Neural cell (in vitro differentiated cells): Measurements from ENCODE around the gene ERLIN1.

Experiments used
- EP300 ChIP-seq: fragments of 450-650 bp; conservative IDR thresholded peaks from 2 replicates; pipeline ENCODE4 v1.6.1; 2014; ENCODE audit warnings: antibody characterized with exemption, mild to moderate bottlenecking, moderate library complexity; ENCODE audit not compliant: poor library complexity, severe bottlenecking
- EZH2 ChIP-seq: fragments of 200-600, 300-800 bp; shearing (Covaris generic), sonication (generic); IDR thresholded peaks from 2 replicates; pipeline ENCODE4 v1.6.1; 2014; ENCODE audit warnings: antibody characterized with exemption, low read length, borderline replicate concordance, mild to moderate bottlenecking; ENCODE audit not compliant: insufficient read depth, poor library complexity, severe bottlenecking
- MXI1 ChIP-seq: fragments of 450-650 bp; conservative IDR thresholded peaks from 2 replicates; pipeline ENCODE4 v1.6.1; 2014; ENCODE audit warnings: antibody characterized with exemption, mild to moderate bottlenecking; ENCODE audit not compliant: poor library complexity, severe bottlenecking
- POLR2AphosphoS5 ChIP-seq: IDR thresholded peaks from 2 replicates; pipeline ENCODE4 v1.6.1; 2012
- RAD21 ChIP-seq: fragments of 450-650 bp; conservative IDR thresholded peaks from 2 replicates; pipeline ENCODE4 v1.6.1; 2014; ENCODE audit warnings: antibody characterized with exemption, mild to moderate bottlenecking, moderate library complexity
- SMC3 ChIP-seq: fragments of 450-650 bp; conservative IDR thresholded peaks from 2 replicates; pipeline ENCODE4 v1.6.1; 2014; ENCODE audit warnings: antibody characterized with exemption, mild to moderate bottlenecking, moderate library complexity; ENCODE audit not compliant: poor library complexity
- TAF1 ChIP-seq: IDR thresholded peaks from 2 replicates; pipeline ENCODE4 v1.6.1; 2012; ENCODE audit warnings: low read depth
- TF ChIP-seq, protein P1 (sequence below): fragments of 450-650 bp; IDR thresholded peaks from 2 replicates; pipeline ENCODE4 v1.5.1; 2014; ENCODE audit warnings: antibody characterized with exemption, mild to moderate bottlenecking, moderate library complexity; ENCODE audit not compliant: poor library complexity, severe bottlenecking
- TF ChIP-seq, protein P2 (sequence below): IDR thresholded peaks from 2 replicates; pipeline ENCODE4 v1.6.1; 2012; ENCODE audit warnings: borderline replicate concordance

DNA sequence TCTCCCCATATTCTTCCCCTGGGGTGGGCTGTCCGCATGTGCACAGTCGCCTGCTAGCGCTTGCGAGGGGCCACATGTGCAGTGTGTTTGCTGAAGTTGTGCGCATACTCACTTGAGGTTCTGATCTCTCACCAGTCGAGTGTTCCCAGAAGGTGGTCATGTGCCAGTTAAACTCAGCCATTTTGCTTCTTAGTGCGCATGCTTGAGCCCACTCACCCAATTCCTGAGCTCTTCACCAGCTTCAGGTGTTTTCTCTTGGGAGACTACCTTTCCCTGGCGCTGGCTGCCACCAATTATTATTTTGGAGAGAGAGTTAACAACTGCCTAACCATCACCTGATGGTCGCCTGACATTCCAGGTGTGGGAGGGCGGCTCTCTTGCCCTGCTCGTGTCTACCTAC, 79.0 kb downstream of the ERLIN1 start:
- TF ChIP-seq POLR2AphosphoS5 (no peak), RAD21 (no peak), MXI1 (no peak), EZH2 (no peak), EP300 (no peak), TAF1 (no peak), SMC3 (no peak)
- TF ChIP-seq, protein P1, sequence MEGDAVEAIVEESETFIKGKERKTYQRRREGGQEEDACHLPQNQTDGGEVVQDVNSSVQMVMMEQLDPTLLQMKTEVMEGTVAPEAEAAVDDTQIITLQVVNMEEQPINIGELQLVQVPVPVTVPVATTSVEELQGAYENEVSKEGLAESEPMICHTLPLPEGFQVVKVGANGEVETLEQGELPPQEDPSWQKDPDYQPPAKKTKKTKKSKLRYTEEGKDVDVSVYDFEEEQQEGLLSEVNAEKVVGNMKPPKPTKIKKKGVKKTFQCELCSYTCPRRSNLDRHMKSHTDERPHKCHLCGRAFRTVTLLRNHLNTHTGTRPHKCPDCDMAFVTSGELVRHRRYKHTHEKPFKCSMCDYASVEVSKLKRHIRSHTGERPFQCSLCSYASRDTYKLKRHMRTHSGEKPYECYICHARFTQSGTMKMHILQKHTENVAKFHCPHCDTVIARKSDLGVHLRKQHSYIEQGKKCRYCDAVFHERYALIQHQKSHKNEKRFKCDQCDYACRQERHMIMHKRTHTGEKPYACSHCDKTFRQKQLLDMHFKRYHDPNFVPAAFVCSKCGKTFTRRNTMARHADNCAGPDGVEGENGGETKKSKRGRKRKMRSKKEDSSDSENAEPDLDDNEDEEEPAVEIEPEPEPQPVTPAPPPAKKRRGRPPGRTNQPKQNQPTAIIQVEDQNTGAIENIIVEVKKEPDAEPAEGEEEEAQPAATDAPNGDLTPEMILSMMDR, result no peak
- TF ChIP-seq, protein P2, sequence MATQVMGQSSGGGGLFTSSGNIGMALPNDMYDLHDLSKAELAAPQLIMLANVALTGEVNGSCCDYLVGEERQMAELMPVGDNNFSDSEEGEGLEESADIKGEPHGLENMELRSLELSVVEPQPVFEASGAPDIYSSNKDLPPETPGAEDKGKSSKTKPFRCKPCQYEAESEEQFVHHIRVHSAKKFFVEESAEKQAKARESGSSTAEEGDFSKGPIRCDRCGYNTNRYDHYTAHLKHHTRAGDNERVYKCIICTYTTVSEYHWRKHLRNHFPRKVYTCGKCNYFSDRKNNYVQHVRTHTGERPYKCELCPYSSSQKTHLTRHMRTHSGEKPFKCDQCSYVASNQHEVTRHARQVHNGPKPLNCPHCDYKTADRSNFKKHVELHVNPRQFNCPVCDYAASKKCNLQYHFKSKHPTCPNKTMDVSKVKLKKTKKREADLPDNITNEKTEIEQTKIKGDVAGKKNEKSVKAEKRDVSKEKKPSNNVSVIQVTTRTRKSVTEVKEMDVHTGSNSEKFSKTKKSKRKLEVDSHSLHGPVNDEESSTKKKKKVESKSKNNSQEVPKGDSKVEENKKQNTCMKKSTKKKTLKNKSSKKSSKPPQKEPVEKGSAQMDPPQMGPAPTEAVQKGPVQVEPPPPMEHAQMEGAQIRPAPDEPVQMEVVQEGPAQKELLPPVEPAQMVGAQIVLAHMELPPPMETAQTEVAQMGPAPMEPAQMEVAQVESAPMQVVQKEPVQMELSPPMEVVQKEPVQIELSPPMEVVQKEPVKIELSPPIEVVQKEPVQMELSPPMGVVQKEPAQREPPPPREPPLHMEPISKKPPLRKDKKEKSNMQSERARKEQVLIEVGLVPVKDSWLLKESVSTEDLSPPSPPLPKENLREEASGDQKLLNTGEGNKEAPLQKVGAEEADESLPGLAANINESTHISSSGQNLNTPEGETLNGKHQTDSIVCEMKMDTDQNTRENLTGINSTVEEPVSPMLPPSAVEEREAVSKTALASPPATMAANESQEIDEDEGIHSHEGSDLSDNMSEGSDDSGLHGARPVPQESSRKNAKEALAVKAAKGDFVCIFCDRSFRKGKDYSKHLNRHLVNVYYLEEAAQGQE, result no peak
